Ascending aorta (tissue), 2 donors: ENCODE results near the gene BIVM. TPM values are rescaled to one million over a fixed set of nuclear protein-coding genes. Genes with fewer than 3 reads are reported as not detected.

Experiments
- DNase-seq, 2 donors: peaks; one replicate each; pipeline ENCODE4 v3.0.0-alpha.2; 2019; ENCODE audit warnings: low spot score in 2 of 2
- H3K27ac ChIP-seq, 2 donors: fragments of 200-600 bp; sonication (generic); one replicate each; pipeline ENCODE4 v1.5.1; 2016 to 2017; ENCODE audit warnings: mild to moderate bottlenecking in 1 of 2
- H3K27me3 ChIP-seq: fragments of 200-600 bp; sonication (generic); one replicate; pipeline ENCODE4 v1.5.1; 2017
- H3K36me3 ChIP-seq, 2 donors: fragments of 200-600 bp; sonication (generic); one replicate each; pipeline ENCODE4 v1.5.1; 2016
- H3K4me1 ChIP-seq, 2 donors: fragments of 200-600 bp; sonication (generic); one replicate each; pipeline ENCODE4 v1.5.1; 2016 to 2017; ENCODE audit warnings: mild to moderate bottlenecking in 1 of 2
- H3K4me3 ChIP-seq, 2 donors: fragments of 200-600 bp; sonication (generic); one replicate each; pipeline ENCODE4 v1.5.1; 2016 to 2017; ENCODE audit warnings: mild to moderate bottlenecking in 1 of 2
- H3K9me3 ChIP-seq, 2 donors: fragments of 200-600 bp; sonication (generic); one replicate each; pipeline ENCODE4 v1.5.1; 2016
- CTCF ChIP-seq, 3 experiments: fragments of 200-600 bp in 2 of 3; fragments of 450-650 bp in 1 of 3; sonication (generic) in 2 of 3; IDR thresholded peaks; one replicate each; pipeline ENCODE4 v1.5.1; 2016 to 2019; ENCODE audit warnings: antibody characterized with exemption in 3 of 3, mild to moderate bottlenecking in 1 of 3, moderate library complexity in 1 of 3
- intact Hi-C: fragments of 100-400 bp; cut with DNase I; formaldehyde crosslinking; loops from one replicate; pipeline ENCODE4 v1.15.1; 2023
- total RNA-seq: library from RNA; depleted of rRNA; stranded (reverse); fragments of >200 nt; gene quantifications from one replicate; pipeline ENCODE4 v1.1.0, GENCODE V29; 2016

Gene BIVM
- total RNA-seq, 1 donor from 2014 or later = 19.1 TPM

- no peak overlapping the region for H3K4me3 ChIP-seq
- H3K27ac ChIP-seq = no peak overlapping the region
- TF ChIP-seq CTCF (IDR thresholded peaks at IDR 0.05) = no peak
- no peaks in the 10 kb centered on the region for H3K27me3 ChIP-seq
- intact Hi-C loops = no loop called here
- DNase-seq = no peak
- H3K9me3 ChIP-seq = no peaks in the 10 kb centered on the region
- H3K36me3 ChIP-seq = peaks cover 0 to 7% of the 10 kb centered on the region in 2 donors
- H3K4me1 ChIP-seq = no peaks in the 10 kb centered on the region
These were observed 35.2 kb upstream of the BIVM start for GRCh38 chr13:102763741-102764140.

- Histone ChIP-seq H3K27me3 (no peaks in the 10 kb centered on the region), H3K27ac (no peak overlapping the region), H3K9me3 (no peaks in the 10 kb centered on the region), H3K4me1 (peaks cover 4 to 6% of the 10 kb centered on the region in 2 donors), H3K36me3 (peaks cover 0 to 7% of the 10 kb centered on the region in 2 donors), H3K4me3 (no peak overlapping the region)
- DNase-seq = no peak
- TF ChIP-seq CTCF (IDR thresholded peaks at IDR 0.05) = no peak
- intact Hi-C loops = no loop called here
These were observed 30.0 kb upstream of the BIVM start for GRCh38 chr13:102768909-102769308.

GRCh38 chr13:102769679-102770078, 29.2 kb upstream of the BIVM start:
- Histone ChIP-seq H3K4me1 (peaks cover 4 to 9% of the 10 kb centered on the region in 2 donors), H3K9me3 (no peaks in the 10 kb centered on the region), H3K4me3 (no peak overlapping the region), H3K36me3 (peaks cover 0 to 7% of the 10 kb centered on the region in 2 donors), H3K27me3 (no peaks in the 10 kb centered on the region), H3K27ac (no peak overlapping the region)
- intact Hi-C loops = loop anchor here (10.0 kb wide), 1 partner anchor 375 kb away; no protein-coding TSS in a partner anchor
- no peak for TF ChIP-seq CTCF (IDR thresholded peaks at IDR 0.05)
- DNase-seq = no peak

- no peak for DNase-seq
- TF ChIP-seq CTCF (IDR thresholded peaks at IDR 0.05) = no peak
- no peaks in the 10 kb centered on the region for H3K9me3 ChIP-seq
- H3K4me3 ChIP-seq = no peak overlapping the region
- H3K27ac ChIP-seq = no peak overlapping the region
- H3K4me1 ChIP-seq = peaks cover 4 to 9% of the 10 kb centered on the region in 2 donors
- intact Hi-C loops = loop anchor here (10.0 kb wide), 1 partner anchor 376 kb away; no protein-coding TSS in a partner anchor
- H3K27me3 ChIP-seq = no peaks in the 10 kb centered on the region
- peaks cover 0 to 7% of the 10 kb centered on the region in 2 donors for H3K36me3 ChIP-seq
These were observed 28.5 kb upstream of the BIVM start for GRCh38 chr13:102770435-102770834.

- intact Hi-C loops = loop anchor here (2.0 to 10.0 kb wide), 3 partner anchors 73 to 377 kb away; partner anchors contain the start of gene TPP2
- Histone ChIP-seq H3K27ac (no peak overlapping the region), H3K27me3 (no peaks in the 10 kb centered on the region), H3K9me3 (no peaks in the 10 kb centered on the region), H3K4me1 (peaks cover 4 to 9% of the 10 kb centered on the region in 2 donors), H3K36me3 (peaks cover 0 to 7% of the 10 kb centered on the region in 2 donors), H3K4me3 (no peak overlapping the region)
- TF ChIP-seq CTCF (IDR thresholded peaks at IDR 0.05) = no peak
- no peak for DNase-seq
These were observed 27.4 kb upstream of the BIVM start for GRCh38 chr13:102771298-102772041.
